Muscle of leg (tissue), 16 donors: Measurements from ENCODE around the gene GNMT. TPM values are rescaled to one million over a fixed set of nuclear protein-coding genes. Genes with fewer than 3 reads are reported as not detected.

ENCODE experiments used
- DNase-seq: peaks from one replicate; pipeline ENCODE4 v3.0.0; 2013
- H3K27ac ChIP-seq: one replicate; pipeline ENCODE4 v1.5.1; 2013; ENCODE audit warnings: mild to moderate bottlenecking, low read length, control low read depth
- H3K27me3 ChIP-seq: one replicate; pipeline ENCODE4 v1.6.1; 2013; ENCODE audit warnings: low read length; ENCODE audit not compliant: control insufficient read depth, insufficient read depth
- H3K36me3 ChIP-seq: one replicate; pipeline ENCODE4 v1.6.1; 2013; ENCODE audit warnings: low read length; ENCODE audit not compliant: control insufficient read depth, insufficient read depth
- H3K4me1 ChIP-seq: one replicate; pipeline ENCODE4 v1.6.1; 2013; ENCODE audit warnings: low read length; ENCODE audit not compliant: control insufficient read depth, insufficient read depth
- H3K4me3 ChIP-seq: one replicate; pipeline ENCODE4 v1.5.1; 2013; ENCODE audit warnings: low read length, control low read depth
- H3K9me3 ChIP-seq: replicated peaks from 2 replicates; pipeline ENCODE4 v1.6.1; 2013; ENCODE audit warnings: low read depth, low read length; ENCODE audit not compliant: control insufficient read depth
- WGBS: methylation state at CpG from one replicate; pipeline ENCODE4 v1.1.5; 2013; ENCODE audit warnings: missing lambda C conversion rate; ENCODE audit not compliant: insufficient coverage; 5-methylcytosine and 5-hydroxymethylcytosine counted together
- long read RNA-seq, 11 donors: transcript quantifications; one replicate each; lab custom pipeline, GENCODE V29; 2026
- polyA plus RNA-seq, 8 donors: library from polyadenylated mRNA; unstranded; fragments of 120-200 nt; gene quantifications; one replicate each; pipeline versions ENCODE4 v1.2.1 to v1.2.3, GENCODE V29; 2013; ENCODE audit warnings: inconsistent platforms in 1 of 8, low replicate concordance in 1 of 8; ENCODE audit not compliant: insufficient read length in 8 of 8, insufficient read depth in 1 of 8
- total RNA-seq: library from RNA; stranded (reverse); fragments of 120-200 nt; gene quantifications from one replicate; pipeline ENCODE4 v1.2.4, GENCODE V29; 2013

Gene GNMT
- total RNA-seq (0.22 TPM), polyA plus RNA-seq (1 to 10 TPM in 1 of 8 donors, under 1 TPM in 7; 0.10 to 1.0 (median 0.51) TPM)
- long read RNA-seq, donor 1, result 0 reads
- long read RNA-seq, donor 2, result 0 reads
- long read RNA-seq, donor 3, partial matches to known transcripts, result 10 of 10 reads
- long read RNA-seq, donor 3, other reads (novel, unspliced or antisense), result 0 of 10 reads
- long read RNA-seq, donor 4, partial matches to known transcripts, result 5 of 5 reads
- long read RNA-seq, donor 4, other reads (novel, unspliced or antisense), result 0 of 5 reads
- long read RNA-seq, donor 5, result 0 reads
- long read RNA-seq, donor 6, result 0 reads
- long read RNA-seq, donor 7, result 0 reads
- long read RNA-seq, donor 8, result 0 reads
- long read RNA-seq, donor 9, result 0 reads
- long read RNA-seq, donor 10, result 0 reads
- long read RNA-seq, donor 11, partial matches to known transcripts, result 8 of 8 reads
- long read RNA-seq, donor 11, other reads (novel, unspliced or antisense), result 0 of 8 reads

- Histone ChIP-seq H3K4me1 (peaks cover 13% of the 10 kb centered on the region), H3K27ac (no peak within 1 kb of the TSS), H3K27me3 (peaks cover 11% of the 10 kb centered on the region), H3K4me3 (peak within 1 kb of the TSS; percentile 46), H3K36me3 (peaks cover 32% of the 10 kb centered on the region), H3K9me3 (no peaks in the 10 kb centered on the region)
- DNase-seq, result peak; percentile 38
- 2% methylated on average over 61 of the region's 62 CpGs for WGBS
Measured at GRCh38 chr6:42960243-42961019, at the start of gene GNMT. Gene GNMT (plus strand): TSS chr6:42960754. CDS start chr6:42960768, 14 bp downstream.

- no peaks in the 10 kb centered on the region for H3K9me3 ChIP-seq
- H3K36me3 ChIP-seq, result no peaks in the 10 kb centered on the region
- no peak for DNase-seq
- peaks cover 5% of the 10 kb centered on the region for H3K4me1 ChIP-seq
- no peak overlapping the region for H3K27ac ChIP-seq
- WGBS, result 6% methylated on average over 31 of the region's 49 CpGs
- peak overlapping the region; percentile 18 for H3K4me3 ChIP-seq
- H3K27me3 ChIP-seq, result peaks cover 2% of the 10 kb centered on the region
Measured at GRCh38 chr6:42911171-42912021, 49.2 kb upstream of the GNMT start.

- no peak for DNase-seq
- H3K9me3 ChIP-seq, result no peaks in the 10 kb centered on the region
- WGBS, result 57% methylated on average over 4 of the region's 4 CpGs
Measured at GRCh38 chr6:42914546-42914945, 46.0 kb upstream of the GNMT start.

GRCh38 chr6:42915732-42916131 is 44.8 kb upstream of the GNMT start, which contains the start of gene PTCRA:
Gene PTCRA (plus strand): TSS chr6:42916053. CDS start chr6:42916070, 17 bp downstream.
- Histone ChIP-seq H3K27me3 (peaks cover 2% of the 10 kb centered on the region), H3K4me1 (peaks cover 5% of the 10 kb centered on the region), H3K9me3 (no peaks in the 10 kb centered on the region), H3K36me3 (no peaks in the 10 kb centered on the region), H3K27ac (no peak within 1 kb of the TSS), H3K4me3 (no peak within 1 kb of the TSS)
- WGBS, result 56% methylated on average over 9 of the region's 10 CpGs
- no peak for DNase-seq

More at GRCh38 chr6:42914546-42914945, 46.0 kb upstream of the GNMT start:
- peaks cover 5% of the 10 kb centered on the region for H3K4me1 ChIP-seq
- H3K4me3 ChIP-seq, result no peak overlapping the region
- peaks cover 2% of the 10 kb centered on the region for H3K27me3 ChIP-seq
- no peaks in the 10 kb centered on the region for H3K36me3 ChIP-seq
- no peak overlapping the region for H3K27ac ChIP-seq

- Histone ChIP-seq H3K9me3 (no peaks in the 10 kb centered on the region), H3K27ac (no peak overlapping the region), H3K36me3 (no peaks in the 10 kb centered on the region), H3K4me3 (no peak overlapping the region), H3K27me3 (peaks cover 2% of the 10 kb centered on the region), H3K4me1 (peaks cover 5% of the 10 kb centered on the region)
- 100% methylated on average over 1 of the region's 1 CpG for WGBS
- no peak for DNase-seq
Measured at GRCh38 chr6:42916288-42916687, 44.3 kb upstream of the GNMT start.

GRCh38 chr6:42921801-42922200 is 38.8 kb upstream of the GNMT start:
- WGBS, result 100% methylated on average over 1 of the region's 6 CpGs
- no peak for DNase-seq
- Histone ChIP-seq H3K27ac (no peak overlapping the region), H3K9me3 (no peaks in the 10 kb centered on the region), H3K36me3 (no peaks in the 10 kb centered on the region), H3K4me1 (no peaks in the 10 kb centered on the region), H3K4me3 (no peak overlapping the region), H3K27me3 (peaks cover 6% of the 10 kb centered on the region)

GRCh38 chr6:42923666-42924065 is 36.9 kb upstream of the GNMT start:
- no peak for DNase-seq
- peaks cover 6% of the 10 kb centered on the region for H3K4me1 ChIP-seq
- H3K27me3 ChIP-seq, result peaks cover 6% of the 10 kb centered on the region
- H3K4me3 ChIP-seq, result no peak overlapping the region
- no peak overlapping the region for H3K27ac ChIP-seq
- H3K36me3 ChIP-seq, result no peaks in the 10 kb centered on the region
- 54% methylated on average over 2 of the region's 2 CpGs for WGBS
- no peaks in the 10 kb centered on the region for H3K9me3 ChIP-seq

- Histone ChIP-seq H3K27me3 (peaks cover 6% of the 10 kb centered on the region), H3K36me3 (no peaks in the 10 kb centered on the region)
- 8% methylated on average over 8 of the region's 23 CpGs for WGBS
Measured at GRCh38 chr6:42925248-42925857, 35.2 kb upstream of the GNMT start.

GRCh38 chr6:42928986-42929820 is 31.4 kb upstream of the GNMT start, which contains the start of gene CNPY3:
Gene CNPY3 (plus strand): TSS chr6:42929480. CDS start chr6:42929571, 91 bp downstream.
- Histone ChIP-seq H3K4me1 (peaks cover 20% of the 10 kb centered on the region), H3K4me3 (peak within 1 kb of the TSS; percentile 77), H3K36me3 (peaks cover 8% of the 10 kb centered on the region), H3K27me3 (peaks cover 6% of the 10 kb centered on the region), H3K9me3 (no peaks in the 10 kb centered on the region), H3K27ac (peak within 1 kb of the TSS; percentile 98)
- under 1% methylated on average over 48 of the region's 63 CpGs for WGBS
- peak; percentile 99 for DNase-seq

More at GRCh38 chr6:42925248-42925857, 35.2 kb upstream of the GNMT start:
- Histone ChIP-seq H3K9me3 (no peaks in the 10 kb centered on the region), H3K4me3 (no peak overlapping the region), H3K27ac (no peak overlapping the region), H3K4me1 (peaks cover 9% of the 10 kb centered on the region)
- no peak for DNase-seq
